SK-N-SH (cell line): Measurements from ENCODE around the gene STPG2.

Experiments used
- CTCF ChIP-seq: fragments of 200-600 bp; sonication (generic); IDR thresholded peaks from 2 replicates; pipeline ENCODE4 v1.6.1; 2017; ENCODE audit warnings: antibody characterized with exemption, mild to moderate bottlenecking, moderate library complexity
- EP300 ChIP-seq, 2 experiments: IDR thresholded peaks; 2 replicates each; pipeline versions ENCODE4 v1.4.0 to v1.6.1; 2012; ENCODE audit warnings: borderline replicate concordance in 1 of 2, low read depth in 1 of 2, low read length in 1 of 2
- FOXJ3 ChIP-seq: sonication (generic); formaldehyde crosslinking; IDR thresholded peaks from 2 replicates; pipeline ENCODE4 v1.5.1; 2020; ENCODE audit warnings: mild to moderate bottlenecking, missing genetic modification reagents
- FOXM1 ChIP-seq: IDR thresholded peaks from 2 replicates; pipeline ENCODE4 v1.4.0; 2012; ENCODE audit warnings: low read depth, mild to moderate bottlenecking
- IRF3 ChIP-seq: fragments of 150-350 bp; IDR thresholded peaks from 2 replicates; pipeline ENCODE4 v1.6.1; 2016; ENCODE audit warnings: mild to moderate bottlenecking, low read depth, low read length
- MXI1 ChIP-seq: IDR thresholded peaks from 2 replicates; pipeline ENCODE4 v1.6.1; 2012; ENCODE audit warnings: mild to moderate bottlenecking, low read depth, low read length, improper control_type of control experiment
- POLR2AphosphoS5 ChIP-seq: IDR thresholded peaks from 2 replicates; pipeline ENCODE4 v1.6.1; 2012; ENCODE audit warnings: low read depth, low read length
- RFX5 ChIP-seq: IDR thresholded peaks from 2 replicates; pipeline ENCODE4 v1.6.1; 2012; ENCODE audit warnings: mild to moderate bottlenecking, improper control_type of control experiment, low read length
- RXRA ChIP-seq: IDR thresholded peaks from 2 replicates; pipeline ENCODE4 v1.4.0; 2012; ENCODE audit warnings: low read depth, mild to moderate bottlenecking, borderline replicate concordance
- SMC3 ChIP-seq: IDR thresholded peaks from 2 replicates; pipeline ENCODE4 v1.6.1; 2012; ENCODE audit warnings: low read depth, low read length, improper control_type of control experiment
- TAF1 ChIP-seq: IDR thresholded peaks from 2 replicates; pipeline ENCODE4 v1.6.1; 2012; ENCODE audit warnings: low read depth, mild to moderate bottlenecking, low read length, moderate library complexity, borderline replicate concordance
- TEAD4 ChIP-seq: IDR thresholded peaks from 2 replicates; pipeline ENCODE4 v1.4.0; 2012; ENCODE audit warnings: mild to moderate bottlenecking, borderline replicate concordance; ENCODE audit not compliant: insufficient read depth
- USF1 ChIP-seq: IDR thresholded peaks from 2 replicates; pipeline ENCODE4 v1.4.0; 2012; ENCODE audit warnings: low read depth, borderline replicate concordance

- TF ChIP-seq CTCF (no peak), SMC3 (no peak), RFX5 (no peak), MXI1 (no peak), RXRA (no peak), FOXJ3 (CRISPR knock-in tag) (no peak), IRF3 (no peak), TAF1 (no peak), POLR2AphosphoS5 (no peak), USF1 (no peak), FOXM1 (no peak), EP300 (IDR thresholded peaks at IDR 0.05; ENCODE audit: borderline replicate concordance in 1 of 2, low read depth in 1 of 2, low read length in 1 of 2) (no peak), TEAD4 (no peak)
Measured at GRCh38 chr4:97653701-97654100, 489.6 kb downstream of the STPG2 start.
